AG09309 (cell line): ENCODE measurements around the gene PANK3.

Experiments
- DNase-seq: peaks from one replicate; pipeline ENCODE4 v3.0.0-alpha.2; 2010; ENCODE audit warnings: low read depth
- H3K4me3 ChIP-seq: 2 replicates; pipeline ENCODE4 v1.5.1; 2011; ENCODE audit warnings: mild to moderate bottlenecking, low read depth, low read length, moderate library complexity; ENCODE audit not compliant: control insufficient read depth
- TF ChIP-seq, protein P1 (sequence below): IDR thresholded peaks from 2 replicates; pipeline ENCODE4 v1.5.1; 2011; ENCODE audit warnings: mild to moderate bottlenecking, low read depth, low read length, inconsistent platforms; ENCODE audit not compliant: insufficient read depth, control insufficient read depth; ENCODE audit errors: missing control alignments

The PANK3 gene

GRCh38 chr5:168531987-168532864 is 46.9 kb downstream of the PANK3 start:
- TF ChIP-seq, protein P1, sequence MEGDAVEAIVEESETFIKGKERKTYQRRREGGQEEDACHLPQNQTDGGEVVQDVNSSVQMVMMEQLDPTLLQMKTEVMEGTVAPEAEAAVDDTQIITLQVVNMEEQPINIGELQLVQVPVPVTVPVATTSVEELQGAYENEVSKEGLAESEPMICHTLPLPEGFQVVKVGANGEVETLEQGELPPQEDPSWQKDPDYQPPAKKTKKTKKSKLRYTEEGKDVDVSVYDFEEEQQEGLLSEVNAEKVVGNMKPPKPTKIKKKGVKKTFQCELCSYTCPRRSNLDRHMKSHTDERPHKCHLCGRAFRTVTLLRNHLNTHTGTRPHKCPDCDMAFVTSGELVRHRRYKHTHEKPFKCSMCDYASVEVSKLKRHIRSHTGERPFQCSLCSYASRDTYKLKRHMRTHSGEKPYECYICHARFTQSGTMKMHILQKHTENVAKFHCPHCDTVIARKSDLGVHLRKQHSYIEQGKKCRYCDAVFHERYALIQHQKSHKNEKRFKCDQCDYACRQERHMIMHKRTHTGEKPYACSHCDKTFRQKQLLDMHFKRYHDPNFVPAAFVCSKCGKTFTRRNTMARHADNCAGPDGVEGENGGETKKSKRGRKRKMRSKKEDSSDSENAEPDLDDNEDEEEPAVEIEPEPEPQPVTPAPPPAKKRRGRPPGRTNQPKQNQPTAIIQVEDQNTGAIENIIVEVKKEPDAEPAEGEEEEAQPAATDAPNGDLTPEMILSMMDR, result no peak
- no peak overlapping the region for H3K4me3 ChIP-seq
- DNase-seq, result no peak

- no peak for DNase-seq
- H3K4me3 ChIP-seq, result no peak overlapping the region
- TF ChIP-seq, protein P1, result no peak
Measured at GRCh38 chr5:168531191-168531590, 48.0 kb downstream of the PANK3 start.

DNA sequence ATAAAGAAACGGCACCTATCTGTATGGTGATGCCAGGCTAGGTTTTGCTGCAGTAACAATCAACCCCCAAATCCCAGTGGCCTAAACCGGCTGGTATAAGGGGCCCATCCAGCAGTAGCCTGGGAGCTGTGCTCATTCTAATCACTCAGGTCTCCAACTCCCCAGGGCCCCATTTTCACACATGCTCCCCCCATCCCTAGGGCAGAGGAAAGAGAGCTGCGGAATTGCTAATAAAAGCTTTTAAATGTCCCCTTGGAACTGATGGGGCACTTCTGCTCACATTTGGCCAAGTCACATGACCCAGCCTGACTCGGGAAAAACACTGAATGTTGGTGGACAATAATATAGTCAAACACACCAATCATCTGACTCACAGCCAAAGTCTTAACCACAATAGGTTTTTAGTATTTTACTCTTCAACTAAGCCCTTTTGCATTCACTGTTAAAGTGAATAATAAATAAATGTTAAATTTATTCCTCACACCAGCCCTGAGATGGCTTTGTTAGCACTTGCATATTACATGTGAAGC is 48.5 kb downstream of the PANK3 start:
- no peak for DNase-seq
- TF ChIP-seq, protein P1, result no peak
- no peak overlapping the region for H3K4me3 ChIP-seq

GRCh38 chr5:168529374-168530234 is 49.6 kb downstream of the PANK3 start:
- H3K4me3 ChIP-seq, result peak overlapping the region; percentile 49
- DNase-seq, result no peak
- TF ChIP-seq, protein P1, result no peak

GRCh38 chr5:168528521-168529373 is 50.4 kb downstream of the PANK3 start, which contains the start of gene FBLL1:
FBLL1 (plus strand) TSS chr5:168529305; CDS start chr5:168529505, 200 bp downstream.
- TF ChIP-seq, protein P1, result no peak
- DNase-seq, result no peak
- H3K4me3 ChIP-seq, result peak within 1 kb of the TSS; percentile 49
